ELF-1 (cell line): ENCODE data around the gene OR1N1.
"Not testable (repeated sequence)": the region's sequence is repeated elsewhere in the genome, so short reads cannot be mapped to it uniquely, and the experiment has no call there.

Experiments
- DNase-seq: peaks from one replicate; pipeline ENCODE4 v3.0.0-alpha.2; 2016; ENCODE audit warnings: low read depth, low spot score

Gene OR1N1

GRCh38 chr9:122527193-122527592, at the start of gene OR1N1:
TSS of gene OR1N1 (minus strand) at chr9:122527293. CDS start at chr9:122527293, 0 bp downstream.
- DNase-seq: no peak

- no peak for DNase-seq
Observed at GRCh38 chr9:122572456-122572855, 45.4 kb upstream of the OR1N1 start.

GRCh38 chr9:122567901-122568300, 40.8 kb upstream of the OR1N1 start:
- DNase-seq: no peak

- peak; percentile 64 for DNase-seq
Observed at GRCh38 chr9:122562134-122562760, 35.2 kb upstream of the OR1N1 start.

- no peak for DNase-seq
Observed at GRCh38 chr9:122561446-122561845, 34.4 kb upstream of the OR1N1 start.

GRCh38 chr9:122552812-122553211, 25.7 kb upstream of the OR1N1 start, which contains the start of gene OR1N2:
TSS of gene OR1N2 (plus strand) at chr9:122553112. CDS start at chr9:122553212, 100 bp downstream.
- no peak for DNase-seq

GRCh38 chr9:122551371-122551770, 24.3 kb upstream of the OR1N1 start:
- no peak for DNase-seq

- DNase-seq: no peak
Observed at GRCh38 chr9:122546196-122546595, 19.1 kb upstream of the OR1N1 start.

GRCh38 chr9:122538757-122539156, 11.7 kb upstream of the OR1N1 start:
- DNase-seq: no peak

- DNase-seq: not testable (repeated sequence)
Observed at GRCh38 chr9:122537066-122537465, 10.0 kb upstream of the OR1N1 start.

GRCh38 chr9:122536134-122536533, 9.0 kb upstream of the OR1N1 start:
- no peak for DNase-seq

GRCh38 chr9:122531157-122531556, 4.1 kb upstream of the OR1N1 start:
- not testable (repeated sequence) for DNase-seq

- DNase-seq: no peak
Observed at GRCh38 chr9:122526602-122527001, 491 bp downstream of the OR1N1 start.

- no peak for DNase-seq
Observed at GRCh38 chr9:122519376-122519775, 7.7 kb downstream of the OR1N1 start.

- no peak for DNase-seq
Observed at GRCh38 chr9:122518841-122519240, 8.3 kb downstream of the OR1N1 start, which contains the start of gene OR1J4. TSS of gene OR1J4 (plus strand) at chr9:122519141. CDS start at chr9:122519141, 0 bp downstream.

GRCh38 chr9:122518226-122518625, 8.9 kb downstream of the OR1N1 start:
- no peak for DNase-seq

GRCh38 chr9:122510502-122510901, 16.6 kb downstream of the OR1N1 start, which contains the start of gene OR1J2:
TSS of gene OR1J2 (plus strand) at chr9:122510802. CDS start at chr9:122510802, 0 bp downstream.
- DNase-seq: no peak

GRCh38 chr9:122506964-122507363, 20.1 kb downstream of the OR1N1 start:
- DNase-seq: no peak

GRCh38 chr9:122498883-122499288, 28.2 kb downstream of the OR1N1 start:
- peak; percentile 93 for DNase-seq

- DNase-seq: no peak
Observed at GRCh38 chr9:122479062-122479461, 48.0 kb downstream of the OR1N1 start.

GRCh38 chr9:122477826-122478225, 49.3 kb downstream of the OR1N1 start, which contains the start of gene OR1J1:
TSS of gene OR1J1 (minus strand) at chr9:122477926. CDS start at chr9:122477926, 0 bp downstream.
- DNase-seq: no peak

- no peak for DNase-seq
Observed at GRCh38 chr9:122477346-122477745, 49.7 kb downstream of the OR1N1 start.
